GM13977 (cell line): Measurements from ENCODE around the gene GFER.
A peak's percentile ranks its signal among the peaks of the same experiment; 100 is the strongest.

ENCODE experiments used
- DNase-seq: peaks from one replicate; pipeline ENCODE4 v3.0.0; 2012; ENCODE audit warnings: low spot score
- in situ Hi-C: fragments of 300-500 bp; cut with MboI; formaldehyde crosslinking; loops from one replicate; pipeline ENCODE4 v1.12.0; 2022; ENCODE audit warnings: low sequenced_read_pairs, low pct_unique_long_range_greater_than_20kb, mixed read lengths, inconsistent platforms; ENCODE audit not compliant: unreplicated experiment
- TF ChIP-seq, protein P1 (sequence below): IDR thresholded peaks from 2 replicates; pipeline ENCODE4 v1.5.1; 2012; ENCODE audit warnings: mild to moderate bottlenecking, control low read depth; ENCODE audit not compliant: insufficient read depth; ENCODE audit errors: extremely low read depth, missing control alignments

Gene GFER

DNA sequence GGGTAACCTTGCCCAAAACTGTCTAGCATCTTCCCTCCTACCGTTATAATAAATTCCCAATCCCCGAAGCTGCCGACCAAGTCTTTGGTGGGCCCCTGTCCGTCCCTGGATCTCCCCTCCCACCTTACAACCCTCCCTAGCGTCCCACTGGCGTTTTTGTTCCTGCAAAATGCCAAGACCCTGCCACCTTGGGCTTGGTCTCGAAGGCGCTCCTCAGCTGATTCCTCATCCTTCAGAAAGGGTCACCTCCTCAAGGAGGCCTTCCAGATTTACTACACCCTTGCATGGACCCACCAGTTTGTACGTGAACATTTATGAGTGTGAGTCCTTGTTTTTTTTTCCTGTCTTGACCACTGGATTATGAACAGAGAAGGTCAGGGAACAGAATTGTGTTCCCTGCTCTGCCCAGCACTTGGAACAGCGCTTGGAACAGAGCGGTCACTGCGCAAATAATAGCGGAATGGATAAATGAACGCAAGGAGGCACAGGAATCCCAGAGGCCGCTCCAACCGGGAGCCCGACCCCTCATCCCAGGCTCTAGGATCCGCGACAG lies 926 bp upstream of the GFER start:
- in situ Hi-C loops = no loop called here

DNA sequence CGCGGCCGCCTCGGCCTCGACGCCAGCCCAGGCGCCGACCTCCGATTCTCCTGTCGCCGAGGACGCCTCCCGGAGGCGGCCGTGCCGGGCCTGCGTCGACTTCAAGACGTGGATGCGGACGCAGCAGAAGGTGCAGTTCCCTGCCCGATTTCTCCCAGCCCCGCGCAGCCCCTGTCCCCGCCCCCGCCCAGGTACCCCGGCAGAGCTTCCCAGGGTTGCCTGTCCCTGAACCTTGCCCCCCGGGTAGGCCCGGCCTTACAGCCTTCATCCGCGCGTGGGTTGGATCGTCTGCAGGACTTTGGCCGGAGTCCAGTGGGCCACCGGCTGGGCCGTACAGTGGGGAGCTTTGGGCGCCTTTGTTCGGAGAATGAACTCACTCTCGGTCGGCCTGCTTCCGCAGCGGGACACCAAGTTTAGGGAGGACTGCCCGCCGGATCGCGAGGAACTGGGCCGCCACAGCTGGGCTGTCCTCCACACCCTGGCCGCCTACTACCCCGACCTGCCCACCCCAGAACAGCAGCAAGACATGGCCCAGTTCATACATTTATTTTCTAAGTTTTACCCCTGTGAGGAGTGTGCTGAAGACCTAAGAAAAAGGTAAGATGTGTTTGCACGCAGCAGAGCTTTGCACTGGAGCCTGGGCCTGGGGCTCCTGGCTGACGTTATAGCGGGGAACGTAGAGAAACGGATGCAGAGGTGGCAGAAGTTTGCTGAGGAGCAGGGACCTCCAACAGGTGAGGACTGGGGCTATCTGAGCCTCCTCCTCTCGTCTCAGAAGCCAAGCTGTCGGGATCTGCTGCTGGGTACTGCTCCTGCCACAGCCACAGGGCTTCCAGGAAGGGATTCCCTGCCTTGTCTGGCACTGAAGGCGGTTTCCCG lies 593 bp downstream of the GFER start:
- in situ Hi-C loops = no loop called here
- TF ChIP-seq, protein P1, sequence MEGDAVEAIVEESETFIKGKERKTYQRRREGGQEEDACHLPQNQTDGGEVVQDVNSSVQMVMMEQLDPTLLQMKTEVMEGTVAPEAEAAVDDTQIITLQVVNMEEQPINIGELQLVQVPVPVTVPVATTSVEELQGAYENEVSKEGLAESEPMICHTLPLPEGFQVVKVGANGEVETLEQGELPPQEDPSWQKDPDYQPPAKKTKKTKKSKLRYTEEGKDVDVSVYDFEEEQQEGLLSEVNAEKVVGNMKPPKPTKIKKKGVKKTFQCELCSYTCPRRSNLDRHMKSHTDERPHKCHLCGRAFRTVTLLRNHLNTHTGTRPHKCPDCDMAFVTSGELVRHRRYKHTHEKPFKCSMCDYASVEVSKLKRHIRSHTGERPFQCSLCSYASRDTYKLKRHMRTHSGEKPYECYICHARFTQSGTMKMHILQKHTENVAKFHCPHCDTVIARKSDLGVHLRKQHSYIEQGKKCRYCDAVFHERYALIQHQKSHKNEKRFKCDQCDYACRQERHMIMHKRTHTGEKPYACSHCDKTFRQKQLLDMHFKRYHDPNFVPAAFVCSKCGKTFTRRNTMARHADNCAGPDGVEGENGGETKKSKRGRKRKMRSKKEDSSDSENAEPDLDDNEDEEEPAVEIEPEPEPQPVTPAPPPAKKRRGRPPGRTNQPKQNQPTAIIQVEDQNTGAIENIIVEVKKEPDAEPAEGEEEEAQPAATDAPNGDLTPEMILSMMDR = no peak
- DNase-seq = no peak

More for the DNA sequence above, 926 bp upstream of the GFER start:
- DNase-seq = no peak
- TF ChIP-seq, protein P1 = no peak

DNA sequence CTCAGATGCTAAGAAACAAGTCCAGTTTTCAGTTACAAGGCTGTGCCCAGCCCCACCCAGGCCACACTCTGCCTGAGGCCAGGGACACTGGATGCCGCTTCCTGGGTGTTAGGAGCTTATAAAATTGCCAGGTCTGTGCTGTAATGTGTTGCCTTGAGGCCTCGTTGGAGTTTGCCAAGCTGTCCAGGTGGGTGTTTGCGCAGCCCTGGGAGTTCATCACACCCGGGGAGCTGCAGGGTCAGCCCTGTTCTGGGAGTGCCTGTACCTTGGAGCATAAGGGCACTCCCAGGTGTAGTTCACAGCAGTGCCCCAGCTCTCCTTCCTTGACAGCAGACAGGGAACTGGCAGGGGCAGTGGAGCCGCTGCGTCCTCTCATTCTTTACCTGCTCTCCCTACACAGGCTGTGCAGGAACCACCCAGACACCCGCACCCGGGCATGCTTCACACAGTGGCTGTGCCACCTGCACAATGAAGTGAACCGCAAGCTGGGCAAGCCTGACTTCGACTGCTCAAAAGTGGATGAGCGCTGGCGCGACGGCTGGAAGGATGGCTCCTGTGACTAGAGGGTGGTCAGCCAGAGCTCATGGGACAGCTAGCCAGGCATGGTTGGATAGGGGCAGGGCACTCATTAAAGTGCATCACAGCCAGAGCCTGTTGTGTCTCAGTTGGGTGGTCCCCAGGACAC lies 1.6 kb downstream of the GFER start:
- in situ Hi-C loops = no loop called here
- TF ChIP-seq, protein P1 = no peak
- DNase-seq = no peak

DNA sequence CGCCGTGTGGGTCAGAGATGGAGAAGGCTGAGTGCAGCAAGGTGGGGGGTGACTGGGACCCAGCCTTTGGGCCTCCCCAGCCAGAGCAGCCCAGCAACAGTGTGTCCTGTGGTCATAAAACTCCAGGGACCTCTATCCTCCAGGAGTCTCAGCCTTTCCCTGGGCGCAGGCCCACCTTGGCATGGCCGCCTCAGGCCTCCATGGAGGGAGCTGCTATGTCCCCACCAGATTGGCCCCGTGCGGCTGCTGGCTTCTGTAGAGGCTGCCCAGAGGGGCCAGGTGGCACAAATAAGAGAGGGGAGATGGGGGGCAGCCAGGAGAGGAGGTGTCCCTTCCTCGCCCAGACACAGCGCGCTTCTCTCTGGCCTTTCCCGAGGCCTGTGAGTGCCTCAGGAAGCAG lies 3.2 kb downstream of the GFER start:
- DNase-seq = no peak
- TF ChIP-seq, protein P1 = no peak
- in situ Hi-C loops = no loop called here

DNA sequence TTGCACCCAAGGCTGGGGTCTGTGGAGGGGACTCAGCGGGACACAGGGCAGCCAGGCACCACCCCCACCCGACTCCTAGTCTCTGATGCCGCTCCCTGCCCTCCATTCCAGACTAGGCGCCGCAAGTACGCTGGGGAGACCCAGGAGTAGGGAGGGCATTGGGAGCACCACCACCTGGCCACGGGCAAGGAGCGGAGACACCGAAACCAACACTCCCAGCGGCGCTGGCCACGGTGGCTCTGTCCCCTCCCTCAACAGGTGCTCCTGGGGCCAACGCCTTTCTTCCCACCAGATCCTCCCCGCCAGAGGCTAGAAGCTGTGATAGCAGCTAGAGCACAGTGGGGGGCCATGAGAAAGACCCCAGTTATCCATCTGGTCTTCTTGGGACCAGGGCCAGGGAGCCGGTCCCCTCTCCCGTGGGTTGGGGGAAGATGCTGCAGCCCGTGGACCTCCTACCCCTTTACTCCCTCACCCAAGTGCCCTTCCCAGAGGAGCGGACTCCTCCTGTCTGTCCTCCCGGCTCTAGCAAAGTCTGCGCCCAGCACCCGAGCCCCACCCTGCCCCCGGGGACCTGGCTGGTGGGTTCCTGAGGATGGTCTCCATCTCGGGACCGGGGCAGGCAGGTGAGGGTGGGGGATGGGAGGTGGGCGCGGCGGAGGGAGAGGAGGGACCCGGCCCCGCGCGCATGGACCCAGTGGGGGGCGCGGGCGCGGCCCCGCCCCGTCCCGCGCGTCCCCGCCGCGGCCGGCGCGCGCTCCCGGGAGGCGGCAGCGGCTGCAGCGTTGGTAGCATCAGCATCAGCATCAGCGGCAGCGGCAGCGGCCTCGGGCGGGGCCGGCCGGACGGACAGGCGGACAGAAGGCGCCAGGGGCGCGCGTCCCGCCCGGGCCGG lies 5.5 kb downstream of the GFER start, which contains the start of gene SYNGR3:
Gene SYNGR3 (plus strand): TSS at position 762 of the 892 bp plus-strand sequence. CDS start 133 bp downstream, outside the sequence.
- TF ChIP-seq, protein P1 = no peak
- peak; percentile 70 for DNase-seq
- in situ Hi-C loops = no loop called here

DNA sequence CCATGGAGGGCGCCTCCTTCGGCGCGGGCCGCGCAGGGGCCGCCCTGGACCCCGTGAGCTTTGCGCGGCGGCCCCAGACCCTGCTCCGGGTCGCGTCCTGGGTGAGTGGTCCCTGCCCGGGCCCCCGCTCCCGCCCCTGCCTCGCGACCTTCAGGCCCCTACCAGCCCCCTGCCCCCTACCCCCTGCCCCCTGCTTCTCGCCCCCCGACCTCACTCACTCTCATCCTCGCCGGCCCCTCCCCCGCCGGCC lies 6.0 kb downstream of the GFER start:
- TF ChIP-seq, protein P1 = no peak
- no peak for DNase-seq
- in situ Hi-C loops = no loop called here
